Mesangial cell (primary cell): ENCODE measurements around the gene RAB6A. TPM values are rescaled to one million over a fixed set of nuclear protein-coding genes. Genes with fewer than 3 reads are reported as not detected.

Experiments
- total RNA-seq: library from RNA; depleted of rRNA; stranded (reverse); fragments of >200 nt; gene quantifications from 2 replicates; pipeline ENCODE4 v1.2.3, GENCODE V29; 2015

The RAB6A gene
- 85.2 and 110 TPM in 2 replicates for total RNA-seq

DNA sequence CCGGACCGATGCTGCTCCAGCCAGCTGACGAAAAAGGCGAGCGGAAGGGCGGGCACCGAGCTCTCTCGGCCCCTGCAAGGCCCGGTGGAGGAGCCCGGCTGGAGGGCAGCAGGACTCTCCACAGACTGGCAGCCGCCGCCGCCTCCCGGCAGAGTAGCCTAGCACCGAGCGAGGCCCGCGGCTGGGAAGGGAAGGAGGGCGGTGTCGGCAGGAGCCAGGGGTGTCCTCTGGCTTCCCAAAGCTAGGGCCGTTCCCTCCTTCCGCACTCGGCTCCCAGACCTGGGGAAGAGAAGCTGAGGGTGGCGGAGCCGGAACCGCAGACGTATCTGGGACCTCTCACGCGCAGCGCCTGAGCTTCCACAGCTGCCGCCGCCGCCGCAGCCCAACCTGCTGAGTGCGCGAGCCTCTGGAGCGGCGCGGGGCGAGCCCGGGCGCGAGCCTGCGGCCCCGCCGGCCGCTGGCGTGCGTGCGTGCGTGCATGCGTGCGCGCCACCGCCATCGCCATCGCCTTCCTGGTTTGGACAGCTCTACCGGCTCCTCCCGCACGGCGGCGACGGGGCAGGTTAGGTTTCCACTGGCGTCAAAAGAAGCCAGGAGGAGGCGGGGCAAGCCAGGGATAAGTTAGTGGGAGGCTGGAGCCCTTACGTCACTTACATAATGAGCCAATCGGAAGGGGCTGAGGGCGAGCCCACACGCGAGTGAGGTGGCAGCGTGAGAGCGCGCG, at the start of gene RAB6A:
Gene RAB6A, minus strand, starts transcription at position 396 of the 724 bp plus-strand sequence. CDS start 439 bp downstream, outside the sequence.

DNA sequence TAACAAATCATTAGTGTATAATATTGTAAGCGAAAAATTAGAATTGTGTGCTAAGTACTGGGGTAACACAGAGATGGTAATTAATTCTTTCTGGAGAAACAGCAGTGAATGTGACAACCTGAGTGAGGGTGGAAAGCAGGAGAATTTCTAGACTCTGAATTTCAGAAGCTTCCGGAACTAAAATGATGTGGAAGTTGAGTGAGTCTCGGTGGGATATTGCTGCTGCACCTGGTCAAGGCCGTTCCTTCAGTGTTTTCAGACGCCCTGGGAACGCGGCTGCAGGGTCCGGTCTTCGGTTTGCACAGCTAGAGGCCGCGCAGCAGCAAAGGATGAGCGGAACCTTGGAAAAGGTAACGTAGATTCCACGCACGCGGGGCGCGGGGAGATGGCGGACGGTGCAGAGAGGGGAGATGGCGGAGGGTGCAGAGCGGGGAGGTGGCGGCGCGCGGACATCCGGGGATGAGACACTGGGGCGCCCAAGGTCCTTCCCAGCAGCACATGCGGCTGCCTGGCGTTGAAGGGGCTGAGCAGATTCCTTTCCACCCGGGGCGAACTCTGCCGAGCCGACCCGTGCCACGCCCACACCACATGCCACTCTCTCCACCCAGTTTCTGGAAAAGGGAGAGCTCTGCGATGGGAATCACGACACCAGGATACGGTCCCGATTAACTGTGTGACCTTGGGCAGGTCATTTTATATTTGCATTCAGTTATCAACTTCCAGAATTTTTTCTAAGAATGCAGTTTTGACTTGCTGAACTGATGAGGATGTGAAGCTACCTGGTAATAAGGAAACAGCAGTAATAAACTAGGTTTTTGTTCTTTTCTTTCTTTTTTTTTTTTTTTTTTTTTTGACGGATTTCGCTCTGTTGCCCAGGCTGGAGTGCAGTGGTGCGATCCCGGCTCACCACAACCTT, 27.0 kb upstream of the RAB6A start, which contains the start of gene MRPL48:
Gene MRPL48, plus strand, starts transcription at position 232 of the 916 bp plus-strand sequence. Its CDS starts 98 bp downstream, at position 330.

DNA sequence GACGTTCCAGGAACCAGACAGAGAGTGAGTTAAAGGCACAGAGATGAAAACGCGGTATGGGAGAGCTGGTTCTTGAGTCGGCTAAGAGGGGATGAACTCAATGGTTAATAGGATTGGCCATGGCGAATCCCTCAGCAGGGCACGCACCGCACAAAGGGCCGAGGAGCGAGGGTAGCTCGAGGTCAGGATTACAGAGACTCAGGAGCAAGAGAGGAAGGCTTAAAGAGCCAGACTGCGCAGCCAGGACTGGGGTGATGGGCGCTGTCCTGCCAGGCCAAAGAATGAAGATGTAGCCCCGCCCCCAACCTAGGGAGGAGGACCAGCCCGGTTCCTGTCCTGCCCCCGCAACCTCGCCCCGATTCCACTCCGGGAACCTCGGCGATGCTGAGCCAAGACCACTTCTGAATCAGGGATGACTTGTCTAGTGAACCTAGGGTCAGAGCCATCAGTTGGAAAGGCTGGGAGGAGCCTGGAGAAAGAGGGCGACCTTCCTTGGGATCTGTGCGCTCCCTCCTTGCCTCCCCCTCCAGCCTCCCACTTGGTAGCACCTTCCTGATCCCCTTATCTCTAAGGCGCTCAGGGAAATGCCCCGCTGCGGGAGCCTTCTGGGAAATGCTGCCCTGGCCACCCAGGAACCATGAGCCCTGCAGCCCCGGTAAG, 114.8 kb downstream of the RAB6A start, which contains the start of gene PLEKHB1:
Gene PLEKHB1, plus strand, starts transcription at position 610 of the 660 bp plus-strand sequence. Its CDS starts 28 bp downstream, at position 638.

Other genes with a start within 250 kb of the RAB6A start
- 18.1 and 33.8 TPM in 2 replicates for gene FAM168A, start 163.0 kb downstream of the RAB6A start, total RNA-seq
- 0.81 and 17.0 TPM in 2 replicates for gene PLEKHB1, start 114.5 kb downstream of the RAB6A start, total RNA-seq
- gene MRPL48, start 26.8 kb upstream of the RAB6A start, total RNA-seq, result 25.5 and 27.7 TPM in 2 replicates
- gene COA4, start 115.8 kb upstream of the RAB6A start, total RNA-seq, result 92.7 and 118 TPM in 2 replicates
- gene PAAF1, start 115.9 kb upstream of the RAB6A start, total RNA-seq, result 8.0 and 9.8 TPM in 2 replicates
- gene DNAJB13, start 190.0 kb upstream of the RAB6A start, total RNA-seq, result 0.65 and 3.2 TPM in 2 replicates
- 145 and 245 TPM in 2 replicates for gene UCP2, start 221.8 kb upstream of the RAB6A start, total RNA-seq
- gene UCP3, start 248.0 kb upstream of the RAB6A start, total RNA-seq, result 0.16 and 0.51 TPM in 2 replicates